ENCODE data around the gene ATP8A2.

- no peak for TF ChIP-seq CTCF (IDR thresholded peaks at IDR 0.05)
- TF ChIP-seq POLR2AphosphoS5 (IDR thresholded peaks at IDR 0.05; ENCODE audit: low read depth, low read length), result no peak
- TF ChIP-seq REST (IDR thresholded peaks at IDR 0.05; ENCODE audit: insufficient read depth in 1 of 2, low read depth in 2 of 2, low read length in 1 of 2), result no peak
Measured at GRCh38 chr13:26061256-26061655, 689.5 kb downstream of the ATP8A2 start.

Measured in Panc1 (cell line).